IPS DF 19.7 (cell line): ENCODE measurements around the gene RNF115.
"Not testable (repeated sequence)": the region's sequence is repeated elsewhere in the genome, so short reads cannot be mapped to it uniquely, and the experiment has no call there.

Experiments
- DNase-seq: peaks from one replicate; pipeline ENCODE4 v3.0.0-alpha.2; 2013; ENCODE audit warnings: low read depth, low spot score

The RNF115 gene

GRCh38 chr1:145823565-145824498 is at the start of gene RNF115, which contains the start of gene POLR3C:
Gene RNF115, minus strand, starts transcription at chr1:145824095. Its CDS starts 222 bp downstream, at chr1:145823873.
Gene POLR3C, plus strand, starts transcription at chr1:145824200. Its CDS starts 1,577 bp downstream, at chr1:145825777.
- DNase-seq = peak; percentile 75

GRCh38 chr1:145871994-145872924 is 48.4 kb upstream of the RNF115 start:
- no peak for DNase-seq

GRCh38 chr1:145868232-145868631 is 44.3 kb upstream of the RNF115 start:
- no peak for DNase-seq

GRCh38 chr1:145863282-145864018 is 39.6 kb upstream of the RNF115 start:
- no peak for DNase-seq

- no peak for DNase-seq
These were observed 35.7 kb upstream of the RNF115 start for GRCh38 chr1:145859491-145860023.

GRCh38 chr1:145858901-145859490 is 35.1 kb upstream of the RNF115 start, which contains the start of gene PIAS3:
Gene PIAS3, minus strand, starts transcription at chr1:145859081. Its CDS starts 91 bp downstream, at chr1:145858990.
- no peak for DNase-seq

- DNase-seq = no peak
These were observed 34.5 kb upstream of the RNF115 start for GRCh38 chr1:145858238-145858900.

GRCh38 chr1:145857170-145857569 is 33.3 kb upstream of the RNF115 start:
- no peak for DNase-seq

- no peak for DNase-seq
These were observed 31.6 kb upstream of the RNF115 start for GRCh38 chr1:145855426-145855948.

- no peak for DNase-seq
These were observed 25.7 kb upstream of the RNF115 start for GRCh38 chr1:145849356-145850160.

GRCh38 chr1:145847827-145848226 is 23.9 kb upstream of the RNF115 start:
- no peak for DNase-seq

- no peak for DNase-seq
These were observed 22.3 kb upstream of the RNF115 start for GRCh38 chr1:145846201-145846612.

- DNase-seq = no peak
These were observed 21.7 kb upstream of the RNF115 start, which contains the start of gene NUDT17 for GRCh38 chr1:145845514-145846161. Gene NUDT17, plus strand, starts transcription at chr1:145845630. Its CDS starts 11 bp downstream, at chr1:145845641.

GRCh38 chr1:145845144-145845513 is 21.2 kb upstream of the RNF115 start:
- no peak for DNase-seq

GRCh38 chr1:145843031-145843430 is 19.1 kb upstream of the RNF115 start:
- DNase-seq = no peak

- DNase-seq = no peak
These were observed 13.8 kb upstream of the RNF115 start for GRCh38 chr1:145837656-145838055.

GRCh38 chr1:145830810-145831209 is 6.9 kb upstream of the RNF115 start:
- not testable (repeated sequence) for DNase-seq

GRCh38 chr1:145828367-145829026 is 4.6 kb upstream of the RNF115 start:
- DNase-seq = no peak
